HPDE6-E6E7 (cell line): ENCODE data around the gene S100A3.

Source experiments
- DNase-seq: peaks from one replicate; pipeline ENCODE4 v3.0.0; 2011; ENCODE audit warnings: missing footprints; ENCODE audit errors: extremely low spot score

The S100A3 gene

DNA sequence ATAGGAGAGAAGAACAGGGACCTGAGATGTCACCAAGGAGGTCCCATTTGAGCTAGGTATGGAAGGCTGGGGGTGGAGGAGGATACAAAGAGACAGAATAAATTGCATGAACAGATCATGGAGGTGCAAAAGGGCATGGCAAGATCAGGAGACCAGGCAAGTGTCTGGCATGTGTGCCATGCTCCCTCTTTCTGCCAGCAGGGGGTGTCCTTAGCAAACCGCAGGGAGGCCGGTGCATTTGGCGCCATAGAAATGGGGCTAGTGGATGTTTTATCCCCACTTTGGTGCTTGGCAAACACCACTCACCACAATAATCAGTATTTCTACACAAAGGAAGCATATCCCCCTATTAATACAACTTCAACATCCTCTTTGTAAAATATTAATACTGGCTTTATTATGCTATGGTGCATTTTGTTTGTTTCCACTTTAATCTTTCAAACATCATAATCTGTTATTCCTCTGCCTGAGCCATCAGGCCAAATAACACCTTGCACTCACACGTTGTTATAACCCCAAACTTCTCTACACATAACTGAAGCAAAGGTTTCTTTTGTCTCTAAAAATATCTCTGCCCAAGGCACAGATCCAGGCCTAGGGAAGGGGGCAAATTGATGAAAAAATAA is 39.2 kb downstream of the S100A3 start:
- DNase-seq, result no peak

DNA sequence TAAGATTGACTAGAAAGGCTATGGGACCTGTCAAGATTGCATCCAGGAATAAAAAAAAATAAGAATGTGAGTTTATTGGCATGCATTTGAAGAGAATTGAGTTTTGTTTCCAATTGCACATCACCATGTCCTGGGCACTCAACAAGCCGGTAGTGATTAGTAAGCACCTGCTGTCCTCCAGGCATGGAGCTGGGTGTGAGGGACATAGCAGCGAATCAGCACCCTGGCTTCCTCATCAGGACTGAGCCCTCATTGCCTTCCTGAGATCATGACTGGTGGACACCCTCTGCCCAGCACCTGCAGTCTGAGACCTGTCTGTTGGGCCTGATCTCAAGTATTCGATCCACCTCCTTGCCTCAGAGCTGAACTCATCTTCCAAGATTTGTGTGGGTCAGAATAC is 40.0 kb downstream of the S100A3 start:
- DNase-seq, result no peak

DNA sequence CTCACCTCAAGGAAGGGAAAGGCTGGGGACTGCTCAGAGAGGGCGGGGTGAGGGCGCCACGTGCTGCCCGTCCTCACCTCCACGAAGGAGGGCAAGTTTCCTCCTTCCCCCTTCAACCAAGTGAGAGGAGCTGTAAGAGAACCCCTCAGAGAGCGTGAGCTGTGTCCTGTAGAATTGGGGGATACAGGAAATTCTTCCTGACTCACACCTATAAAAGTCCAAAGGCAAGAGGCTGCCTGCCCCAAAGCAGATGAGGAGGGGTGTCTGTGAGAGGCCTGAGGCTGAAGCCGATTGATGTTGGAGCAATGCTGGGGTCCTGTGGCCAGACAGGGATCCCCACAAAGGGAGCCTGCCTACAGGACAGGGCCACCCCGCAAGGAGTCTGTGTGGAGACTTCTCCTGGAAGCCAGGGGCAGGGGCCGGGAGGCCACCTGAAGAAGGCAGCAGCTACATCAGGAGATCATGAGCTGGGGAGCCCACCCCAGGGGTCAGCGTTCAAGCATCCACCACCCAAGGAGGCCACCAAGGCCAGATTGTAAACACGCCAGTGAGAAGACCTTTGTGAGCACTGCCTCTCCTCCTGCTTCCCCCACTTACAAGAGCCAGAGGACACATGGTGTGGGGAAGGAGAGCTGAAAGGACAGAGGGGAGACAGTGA is 41.0 kb downstream of the S100A3 start:
- DNase-seq, result no peak

GRCh38 chr1:153506831-153507413 is 42.1 kb downstream of the S100A3 start:
- no peak for DNase-seq

- DNase-seq, result no peak
Measured at GRCh38 chr1:153506386-153506785, 42.7 kb downstream of the S100A3 start.

DNA sequence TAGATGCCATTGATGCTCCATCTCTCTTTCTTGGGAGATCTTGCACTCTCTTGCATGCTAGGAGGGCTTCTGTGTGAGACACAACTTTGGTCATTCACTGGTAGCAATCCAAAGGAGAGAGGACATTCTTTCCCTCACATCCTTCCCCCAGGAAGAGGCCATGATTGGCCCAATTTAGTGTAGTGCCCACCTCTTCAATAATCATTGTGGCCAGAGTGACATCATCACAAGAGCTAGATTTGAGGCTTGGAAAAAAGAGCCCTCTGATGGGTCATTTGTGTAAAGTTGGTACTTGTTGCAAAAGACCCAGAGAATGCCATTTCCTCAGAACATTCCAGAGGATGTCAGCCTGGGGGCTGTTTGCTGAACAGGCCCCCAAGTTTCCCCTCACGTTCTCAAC is 43.5 kb downstream of the S100A3 start:
- DNase-seq, result no peak

DNA sequence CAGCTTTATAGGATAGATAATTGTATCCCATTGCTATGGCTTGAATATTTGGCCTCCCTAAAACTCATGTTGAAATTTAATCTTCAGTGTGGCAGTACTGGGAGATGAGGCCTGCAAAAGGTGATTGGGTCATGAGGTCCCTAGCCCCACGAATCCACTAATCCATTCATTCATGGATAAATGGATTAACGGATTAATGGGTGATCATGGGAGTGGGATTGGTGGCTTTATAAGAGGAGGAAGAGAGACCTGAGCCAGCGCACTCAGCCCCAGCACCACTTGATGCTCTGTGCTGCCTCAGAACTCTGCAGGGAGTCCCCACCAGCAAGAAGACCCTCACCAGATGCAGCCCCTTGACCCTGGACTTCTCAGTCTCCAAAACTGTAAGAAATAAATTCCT is 45.3 kb downstream of the S100A3 start:
- no peak for DNase-seq

DNA sequence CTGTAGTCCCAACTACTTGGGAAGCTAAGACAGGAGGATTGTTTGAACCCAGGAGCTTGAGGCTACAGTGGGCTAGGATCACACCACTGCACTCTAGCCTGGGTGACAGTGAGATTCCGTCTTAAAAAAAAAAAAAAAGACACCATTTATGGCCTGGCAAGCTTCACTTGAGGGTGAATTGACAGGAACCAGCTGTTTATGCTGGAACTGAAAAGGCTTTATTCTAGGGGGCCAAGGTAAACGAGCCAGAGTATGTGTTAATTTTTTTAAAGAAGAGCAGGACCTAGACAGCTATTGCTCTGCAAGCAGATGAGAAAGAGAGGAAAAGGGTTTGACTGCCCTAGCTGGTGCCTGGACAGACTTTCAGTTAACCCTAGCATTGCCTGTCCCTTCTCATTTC is 50.3 kb downstream of the S100A3 start:
- no peak for DNase-seq
